ENCODE measurements around the gene IQCB1.
A peak's percentile ranks its signal among the peaks of the same experiment; 100 is the strongest.

Gene IQCB1

GRCh38 chr3:121836481-121836880 is 1.6 kb upstream of the IQCB1 start:
- peak overlapping the region; percentile 90 for H3K4me3 ChIP-seq (ENCODE audit: low read depth, low read length)
- peak; percentile 32 for DNase-seq (ENCODE audit: low read depth)
- TF ChIP-seq POLR2A (IDR thresholded peaks at IDR 0.05; ENCODE audit: extremely low read depth, insufficient read length) (no peak), MAX (IDR thresholded peaks at IDR 0.05; ENCODE audit: low read depth, low read length) (no peak), CTCF (IDR thresholded peaks at IDR 0.05; ENCODE audit: low read depth, low read length) (no peak), MYC (IDR thresholded peaks at IDR 0.05; ENCODE audit: low read depth, low read length) (no peak)

- DNase-seq (ENCODE audit: low read depth) = peak; percentile 57
- H3K4me3 ChIP-seq (ENCODE audit: low read depth, low read length) = peak overlapping the region; percentile 90
- TF ChIP-seq MYC (IDR thresholded peaks at IDR 0.05; ENCODE audit: low read depth, low read length) = no peak
- TF ChIP-seq CTCF (IDR thresholded peaks at IDR 0.05; ENCODE audit: low read depth, low read length) = no peak
- TF ChIP-seq MAX (IDR thresholded peaks at IDR 0.05; ENCODE audit: low read depth, low read length) = no peak
- no peak for TF ChIP-seq POLR2A (IDR thresholded peaks at IDR 0.05; ENCODE audit: extremely low read depth, insufficient read length)
These were observed 1.2 kb upstream of the IQCB1 start for GRCh38 chr3:121836064-121836463.

GRCh38 chr3:121835465-121835801 is 573 bp upstream of the IQCB1 start:
- no peak for TF ChIP-seq CTCF (IDR thresholded peaks at IDR 0.05; ENCODE audit: low read depth, low read length)
- no peak for TF ChIP-seq POLR2A (IDR thresholded peaks at IDR 0.05; ENCODE audit: extremely low read depth, insufficient read length)
- TF ChIP-seq MAX (IDR thresholded peaks at IDR 0.05; ENCODE audit: low read depth, low read length) = no peak
- TF ChIP-seq MYC (IDR thresholded peaks at IDR 0.05; ENCODE audit: low read depth, low read length) = no peak
- DNase-seq (ENCODE audit: low read depth) = no peak
- H3K4me3 ChIP-seq (ENCODE audit: low read depth, low read length) = peak overlapping the region; percentile 90

- peak; percentile 25 for DNase-seq (ENCODE audit: low read depth)
- peak overlapping the region; percentile 90 for H3K4me3 ChIP-seq (ENCODE audit: low read depth, low read length)
- TF ChIP-seq MYC (IDR thresholded peaks at IDR 0.05; ENCODE audit: low read depth, low read length) (no peak), POLR2A (IDR thresholded peaks at IDR 0.05; ENCODE audit: extremely low read depth, insufficient read length) (no peak), MAX (IDR thresholded peaks at IDR 0.05; ENCODE audit: low read depth, low read length) (no peak), CTCF (IDR thresholded peaks at IDR 0.05; ENCODE audit: low read depth, low read length) (no peak)
These were observed 646 bp downstream of the IQCB1 start for GRCh38 chr3:121834157-121834670.

- no peak for DNase-seq (ENCODE audit: low read depth)
- no peak overlapping the region for H3K4me3 ChIP-seq (ENCODE audit: low read depth, low read length)
- TF ChIP-seq POLR2A (IDR thresholded peaks at IDR 0.05; ENCODE audit: extremely low read depth, insufficient read length) (no peak), MYC (IDR thresholded peaks at IDR 0.05; ENCODE audit: low read depth, low read length) (no peak), CTCF (IDR thresholded peaks at IDR 0.05; ENCODE audit: low read depth, low read length) (no peak), MAX (IDR thresholded peaks at IDR 0.05; ENCODE audit: low read depth, low read length) (no peak)
These were observed 11.9 kb downstream of the IQCB1 start for GRCh38 chr3:121822973-121823372.

Measured in NB4 (cell line).